ENCODE measurements around the gene GINS2. TPM values are rescaled to one million over a fixed set of nuclear protein-coding genes. Genes with fewer than 3 reads are reported as not detected.

The GINS2 gene
- total and polyA plus RNA-seq, 2 donors (not counting 3 experiments of a cell fraction or from before 2014, with no cell fraction given), result 10.4 to 24.1 TPM

DNA sequence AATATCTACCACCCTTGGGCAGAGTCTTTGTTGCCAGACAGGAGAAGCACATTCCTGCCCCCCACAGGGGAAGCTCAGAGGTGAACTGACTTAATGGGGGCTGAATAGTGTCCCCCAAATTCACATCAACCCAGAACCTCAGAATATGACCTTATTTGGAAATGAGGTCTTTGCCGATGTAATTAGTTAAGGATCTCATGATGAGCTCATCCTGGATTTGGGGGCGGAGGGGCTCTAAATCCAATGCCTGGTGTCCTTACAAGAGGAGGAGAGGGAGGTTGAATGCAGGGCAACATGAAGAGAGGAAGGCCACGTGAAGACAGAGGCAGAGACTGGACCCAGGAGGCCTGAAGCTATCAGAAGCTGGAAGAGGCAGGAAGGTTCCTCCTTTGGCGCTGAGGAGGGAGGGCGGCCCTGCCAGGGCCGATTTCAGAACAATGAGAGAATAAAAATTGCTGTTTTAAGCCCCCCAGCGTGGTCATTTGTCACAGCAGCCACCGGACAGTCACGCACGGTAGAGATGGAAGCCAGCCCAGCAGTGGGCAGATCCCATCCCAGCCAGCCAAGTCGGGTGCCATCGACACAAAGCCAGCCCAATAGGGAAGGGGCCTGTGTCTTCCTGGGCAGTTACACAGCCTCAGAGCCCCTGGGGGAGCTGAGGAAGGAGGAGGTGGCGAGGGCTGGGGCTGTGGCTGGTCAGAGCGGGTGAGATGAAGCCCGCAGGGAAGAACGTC lies 40.9 kb upstream of the GINS2 start:
- Histone ChIP-seq H3K27ac (ENCODE audit: insufficient read depth, low read depth, low read length) (no peak overlapping the region), H3K9me1 (replicated peaks; ENCODE audit: control insufficient read depth, extremely low read depth, insufficient read depth, low read length) (no peaks in the 10 kb centered on the region), H3K36me3 (ENCODE audit: control insufficient read depth in 2 of 2, extremely low read depth in 1 of 2, insufficient read depth in 2 of 2, low read length in 2 of 2) (peaks cover 0 to 3% of the 10 kb centered on the region in 2 experiments), H3K4me3 (replicated peaks in 1 of 3; ENCODE audit: insufficient read depth in 1 of 3, low read depth in 1 of 3, low read length in 3 of 3) (no peak overlapping the region), H2AFZ (ENCODE audit: low read depth, low read length) (no peak overlapping the region), H3K4me1 (ENCODE audit: control insufficient read depth, extremely low read depth, insufficient read depth, low read length) (no peaks in the 10 kb centered on the region), H3K4me2 (ENCODE audit: insufficient read depth, low read length) (no peak overlapping the region), H3K27me3 (ENCODE audit: control insufficient read depth in 2 of 2, insufficient read depth in 2 of 2, low read length in 2 of 2) (no peaks in the 10 kb centered on the region), H4K20me1 (replicated peaks; ENCODE audit: control insufficient read depth, extremely low read depth, insufficient read depth, low read length) (no peaks in the 10 kb centered on the region), H3K9ac (replicated peaks; ENCODE audit: extremely low read depth, insufficient read depth, low read length) (no peak overlapping the region), H3K79me2 (ENCODE audit: control insufficient read depth, insufficient read depth, low read length) (peaks cover 35% of the 10 kb centered on the region), H3K9me3 (replicated peaks; ENCODE audit: control insufficient read depth, insufficient read depth, low read length) (no peaks in the 10 kb centered on the region)
- no peak for FAIRE-seq
- POLR2A ChIA-PET, result no interaction called here
- dilution Hi-C loops (cut with MboI; ENCODE audit: extremely low pct_ligation_motif_present, low sequenced_read_pairs) (no loop called here), intact Hi-C loops (cut with micrococcal nuclease) (no loop called here)
- CTCF ChIA-PET, result interaction anchor here (1.0 to 1.5 kb wide), 4 partner anchors 8 to 54 kb away, joined by 3 to 5 read pairs (median 3); no protein-coding TSS in a partner anchor
- DNase-seq (ENCODE audit: low read depth, low spot score), result no peak
- no TSS peak for BruUV-seq (replicated peaks)
- no peak for TF ChIP-seq MYC (IDR thresholded peaks at IDR 0.05; ENCODE audit: low read depth, low read length)
- TF ChIP-seq, protein P1, sequence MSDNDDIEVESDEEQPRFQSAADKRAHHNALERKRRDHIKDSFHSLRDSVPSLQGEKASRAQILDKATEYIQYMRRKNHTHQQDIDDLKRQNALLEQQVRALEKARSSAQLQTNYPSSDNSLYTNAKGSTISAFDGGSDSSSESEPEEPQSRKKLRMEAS (IDR thresholded peaks at IDR 0.05; ENCODE audit: insufficient read depth, insufficient read length), result no peak
- no peak for TF ChIP-seq GATA2 (IDR thresholded peaks at IDR 0.05; ENCODE audit: insufficient read depth, insufficient read length, low read depth, low read length)
- TF ChIP-seq FOS (IDR thresholded peaks at IDR 0.05; ENCODE audit: borderline replicate concordance, insufficient read depth, low read length), result no peak
- no peak for TF ChIP-seq POLR2AphosphoS5 (IDR thresholded peaks at IDR 0.05; ENCODE audit: insufficient read depth, low read depth, low read length)
- TF ChIP-seq, protein P2, sequence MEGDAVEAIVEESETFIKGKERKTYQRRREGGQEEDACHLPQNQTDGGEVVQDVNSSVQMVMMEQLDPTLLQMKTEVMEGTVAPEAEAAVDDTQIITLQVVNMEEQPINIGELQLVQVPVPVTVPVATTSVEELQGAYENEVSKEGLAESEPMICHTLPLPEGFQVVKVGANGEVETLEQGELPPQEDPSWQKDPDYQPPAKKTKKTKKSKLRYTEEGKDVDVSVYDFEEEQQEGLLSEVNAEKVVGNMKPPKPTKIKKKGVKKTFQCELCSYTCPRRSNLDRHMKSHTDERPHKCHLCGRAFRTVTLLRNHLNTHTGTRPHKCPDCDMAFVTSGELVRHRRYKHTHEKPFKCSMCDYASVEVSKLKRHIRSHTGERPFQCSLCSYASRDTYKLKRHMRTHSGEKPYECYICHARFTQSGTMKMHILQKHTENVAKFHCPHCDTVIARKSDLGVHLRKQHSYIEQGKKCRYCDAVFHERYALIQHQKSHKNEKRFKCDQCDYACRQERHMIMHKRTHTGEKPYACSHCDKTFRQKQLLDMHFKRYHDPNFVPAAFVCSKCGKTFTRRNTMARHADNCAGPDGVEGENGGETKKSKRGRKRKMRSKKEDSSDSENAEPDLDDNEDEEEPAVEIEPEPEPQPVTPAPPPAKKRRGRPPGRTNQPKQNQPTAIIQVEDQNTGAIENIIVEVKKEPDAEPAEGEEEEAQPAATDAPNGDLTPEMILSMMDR (IDR thresholded peaks at IDR 0.05; ENCODE audit: extremely low read depth in 1 of 2, insufficient read depth in 1 of 2, low read depth in 1 of 2, low read length in 2 of 2), result no peak
- no peak for TF ChIP-seq EZH2 (IDR thresholded peaks at IDR 0.05; ENCODE audit: borderline replicate concordance, low read depth, low read length, severe bottlenecking)
- TF ChIP-seq JUN (IDR thresholded peaks at IDR 0.05; ENCODE audit: borderline replicate concordance, insufficient read depth, insufficient read length, low read depth), result no peak
- TF ChIP-seq POLR2A (IDR thresholded peaks at IDR 0.05; ENCODE audit: low read depth, low read length), result no peak

All from endothelial cell of umbilical vein (primary cell).